NAMALWA (cell line): ENCODE results near the gene ITPK1.

Experiments
- DNase-seq: peaks from one replicate; pipeline ENCODE4 v3.0.0-alpha.2; 2015; ENCODE audit warnings: low spot score

Gene ITPK1

DNA sequence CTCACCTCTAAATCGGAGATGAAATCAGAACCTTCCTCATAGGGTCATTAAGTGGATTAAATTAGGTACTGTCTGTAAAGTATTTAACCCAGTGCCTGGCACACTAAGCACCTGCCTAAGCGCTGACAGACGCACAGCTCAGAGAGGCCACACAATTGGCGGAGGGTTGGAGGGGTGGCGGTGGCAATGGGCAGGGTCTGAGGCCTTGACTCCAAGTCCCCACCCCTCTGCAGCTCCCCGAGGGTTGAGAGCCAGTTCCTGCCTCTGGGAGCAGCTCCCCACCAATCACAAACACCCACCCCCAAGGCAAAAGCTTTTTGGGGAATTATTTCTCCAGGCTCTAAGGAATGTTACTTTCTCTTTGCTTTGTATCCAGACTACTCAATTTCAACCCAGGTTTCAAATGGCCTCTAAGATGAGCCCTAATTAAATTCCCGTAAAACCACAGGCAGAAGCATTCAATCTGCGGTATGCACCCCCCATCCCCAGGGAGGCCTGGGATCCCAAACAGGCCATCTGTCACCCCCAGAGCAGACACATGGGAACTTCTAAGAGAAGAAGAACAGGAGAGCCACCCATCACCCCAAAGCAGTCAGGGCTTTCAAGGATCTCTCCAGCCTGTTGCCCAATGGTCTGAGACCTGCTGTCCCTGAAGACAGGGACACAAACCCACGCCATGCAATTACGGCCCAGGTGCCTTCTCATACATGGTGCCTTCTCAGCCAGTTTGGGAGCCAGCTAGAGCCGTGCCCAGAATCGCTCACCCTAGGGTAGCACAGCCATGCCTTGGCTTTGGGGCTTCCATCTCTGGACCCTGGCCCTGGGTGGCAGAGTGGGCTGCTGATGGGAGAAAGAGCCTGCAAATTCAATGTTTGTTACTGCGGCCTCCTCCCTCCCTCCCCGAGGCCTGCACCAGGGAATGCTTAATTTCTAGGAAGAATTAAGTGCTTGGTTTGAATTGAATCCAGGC is 126.7 kb downstream of the ITPK1 start:
- no peak for DNase-seq

DNA sequence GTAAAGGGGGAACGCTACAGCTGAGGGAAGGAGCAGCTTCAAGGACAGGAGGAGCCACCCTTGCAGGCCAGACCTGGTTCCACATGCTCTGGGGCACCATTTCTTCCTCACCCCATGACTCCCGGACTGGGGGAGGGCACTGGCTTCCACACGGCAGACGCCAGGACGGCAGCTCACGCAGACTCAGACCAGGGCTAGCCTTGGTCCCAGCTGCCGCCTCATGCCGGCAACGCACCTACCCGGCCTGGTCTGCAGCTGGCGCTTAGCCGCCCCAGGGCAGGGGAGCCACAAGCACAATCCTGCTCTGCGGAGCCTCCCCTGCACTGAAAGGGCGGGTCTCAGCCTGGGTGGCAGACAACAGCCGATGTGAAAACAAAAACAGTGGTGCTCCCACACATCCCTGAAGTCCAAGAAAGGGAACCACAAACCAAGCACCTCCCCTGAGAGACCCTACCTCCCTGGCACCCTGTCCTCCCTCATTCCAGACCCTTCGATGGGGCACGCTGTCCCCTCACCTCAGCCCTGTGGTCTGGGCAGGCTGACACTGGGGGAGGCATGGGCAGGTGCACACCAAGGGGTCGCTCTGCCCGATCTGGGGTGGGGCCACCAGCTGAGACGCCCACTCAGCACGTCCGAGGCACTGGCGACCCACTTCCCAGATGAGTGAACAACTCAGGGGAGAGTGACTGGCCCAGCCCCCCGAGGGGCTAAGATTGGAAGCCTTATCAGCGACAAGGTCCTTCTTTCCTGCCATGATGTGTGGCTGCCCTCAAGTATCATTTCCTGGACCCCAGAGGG is 127.8 kb downstream of the ITPK1 start:
- no peak for DNase-seq

DNA sequence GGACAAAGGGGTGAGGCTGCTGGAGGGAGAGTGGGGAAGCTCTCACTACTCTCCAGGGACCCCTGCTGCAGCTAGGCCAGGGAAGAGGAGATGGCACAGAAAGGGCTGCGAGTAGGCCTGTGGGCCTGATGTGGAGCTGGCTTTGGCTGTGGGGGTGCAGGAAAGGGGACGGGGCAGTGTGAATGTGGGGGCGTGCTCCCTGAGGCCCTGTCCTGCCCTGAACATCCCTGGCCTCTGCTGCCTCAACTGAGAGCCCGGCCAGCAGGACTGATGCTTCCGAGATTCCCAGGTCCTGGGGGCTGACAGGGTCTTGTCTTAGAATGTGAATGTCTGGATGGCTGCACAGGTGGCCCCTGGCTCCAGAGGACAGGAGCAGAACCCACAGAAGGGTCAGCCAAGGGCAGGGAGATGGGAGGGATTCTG is 128.6 kb downstream of the ITPK1 start:
- DNase-seq, result no peak

DNA sequence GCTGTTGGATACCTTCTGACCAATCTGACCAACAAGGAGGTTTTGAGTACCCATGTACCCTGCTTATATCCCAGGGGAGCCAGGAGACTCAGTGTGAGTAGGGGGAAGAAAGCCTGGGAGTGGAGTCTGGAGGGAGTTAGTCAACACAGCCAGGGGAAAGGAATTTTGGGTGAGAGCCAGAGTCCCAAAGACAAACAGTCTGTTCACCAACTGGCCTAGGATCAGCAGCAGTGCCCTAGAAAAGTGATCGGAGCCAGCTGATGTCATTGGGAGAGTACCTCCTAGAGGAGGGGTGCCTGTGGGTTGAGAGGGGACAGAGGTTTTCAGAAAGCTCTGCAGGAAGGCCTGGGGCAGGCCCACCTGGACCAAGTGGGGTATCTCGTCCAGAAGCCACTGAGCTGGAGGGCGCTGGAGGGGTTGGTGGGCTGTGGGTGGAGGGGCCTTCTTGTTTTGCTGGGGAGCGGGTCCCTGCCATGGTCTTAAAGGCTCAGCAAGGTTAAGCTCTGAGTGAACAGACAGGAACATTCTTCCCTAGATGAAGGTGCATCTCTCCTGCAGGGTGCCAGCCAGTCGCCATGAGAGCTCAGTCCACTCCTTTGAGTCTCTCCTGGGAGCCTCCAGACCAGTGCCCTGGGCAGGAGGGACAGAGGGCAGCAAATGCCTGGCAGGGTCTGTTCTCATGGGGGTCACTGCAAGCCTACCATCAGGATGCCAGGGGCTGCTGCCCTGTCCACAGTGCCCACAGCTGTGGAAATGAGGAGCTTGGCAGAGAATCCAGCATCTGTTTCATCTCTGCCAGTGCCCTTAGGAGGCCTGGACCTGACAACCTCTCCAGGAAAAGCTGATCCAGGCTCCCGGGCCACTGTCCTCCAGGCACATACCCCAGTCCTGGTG is 129.2 kb downstream of the ITPK1 start:
- no peak for DNase-seq

DNA sequence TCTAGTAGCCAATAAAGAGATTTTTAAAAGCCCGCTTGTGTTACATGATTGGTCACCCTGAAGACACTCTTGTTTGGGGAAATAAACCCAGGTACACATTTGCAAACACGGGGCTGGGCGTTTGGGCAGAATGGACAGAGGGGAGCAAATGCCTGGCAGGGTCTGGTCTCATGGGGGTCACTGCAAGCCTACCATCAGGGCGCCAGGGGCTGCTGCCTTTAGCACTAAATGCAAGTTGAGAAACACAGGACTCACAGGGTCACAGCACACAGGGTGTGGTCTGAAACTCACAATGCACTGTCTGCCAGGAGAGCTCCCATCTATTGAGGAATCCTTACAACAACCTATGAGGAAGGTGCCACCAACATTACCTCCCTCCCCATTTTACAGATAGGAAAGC is 130.2 kb downstream of the ITPK1 start:
- DNase-seq, result no peak

DNA sequence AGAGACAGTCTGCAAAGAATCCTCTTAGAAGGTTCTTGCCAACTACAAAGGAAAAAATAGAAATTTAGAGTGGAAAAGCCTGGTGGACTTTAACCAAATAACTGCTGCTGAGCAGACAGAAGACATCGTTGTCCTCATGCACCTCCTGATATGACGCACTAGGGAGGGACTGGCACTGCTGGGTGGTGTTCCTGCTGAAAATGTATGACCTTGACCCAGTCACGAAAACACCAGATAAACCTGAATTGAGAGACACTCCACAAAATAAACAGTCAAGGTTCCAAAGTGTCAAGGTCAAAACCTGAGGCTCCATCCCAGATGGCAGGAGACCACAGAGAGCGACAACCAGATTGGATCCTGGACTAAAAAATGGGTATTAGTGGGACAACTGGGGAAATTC is 130.8 kb downstream of the ITPK1 start:
- no peak for DNase-seq

DNA sequence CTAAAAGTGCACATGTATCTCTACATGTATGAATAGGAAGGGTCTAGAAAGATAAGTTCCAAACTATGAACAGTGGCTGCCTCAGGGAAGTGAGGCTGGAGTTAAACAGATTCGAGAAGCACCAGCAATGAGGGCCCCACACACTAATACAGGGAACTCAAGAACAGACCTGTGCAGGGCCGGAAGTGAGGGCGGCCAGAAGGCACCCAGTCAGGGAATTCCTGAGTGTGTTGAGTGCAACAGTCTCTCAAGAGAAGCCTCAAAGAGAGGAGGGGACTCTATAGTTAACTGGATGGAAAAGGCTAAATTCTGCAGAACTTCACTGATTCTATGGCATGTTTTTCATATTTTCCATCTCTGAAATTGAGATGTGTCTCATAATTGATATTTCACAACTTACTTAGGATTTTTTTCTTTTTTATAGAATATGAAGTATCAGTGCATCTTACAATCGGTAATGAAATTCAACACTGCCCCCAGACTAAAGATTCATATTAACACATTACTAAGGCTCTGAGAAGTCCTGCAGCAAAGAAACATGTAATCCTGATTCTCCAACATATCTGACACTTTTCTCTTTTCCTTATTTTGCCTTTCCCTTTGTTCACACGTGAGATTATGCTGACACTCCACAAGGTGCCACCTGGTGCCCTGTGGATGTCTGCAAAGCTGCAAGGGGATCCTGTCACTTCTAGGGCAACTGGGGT is 131.5 kb downstream of the ITPK1 start:
- DNase-seq, result no peak

DNA sequence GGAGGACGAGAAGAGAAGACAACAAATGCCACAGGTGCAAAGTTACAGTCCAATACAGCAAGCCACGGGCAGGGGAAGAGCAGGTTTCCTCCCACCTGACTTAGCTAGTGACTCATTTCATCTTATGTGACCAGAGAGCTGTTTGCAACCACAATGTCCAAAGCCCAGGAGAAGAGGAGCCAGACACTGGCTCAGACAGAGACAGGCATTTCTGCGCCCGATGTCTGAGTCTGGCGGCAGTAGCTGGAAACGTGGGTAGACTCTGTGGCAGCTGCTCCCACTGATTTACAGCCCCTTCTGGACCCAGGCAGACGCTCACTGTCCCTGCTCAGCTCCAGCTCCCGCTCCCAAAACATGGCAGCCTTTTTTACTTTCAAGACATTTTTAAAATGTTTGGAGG is 132.8 kb downstream of the ITPK1 start:
- no peak for DNase-seq

DNA sequence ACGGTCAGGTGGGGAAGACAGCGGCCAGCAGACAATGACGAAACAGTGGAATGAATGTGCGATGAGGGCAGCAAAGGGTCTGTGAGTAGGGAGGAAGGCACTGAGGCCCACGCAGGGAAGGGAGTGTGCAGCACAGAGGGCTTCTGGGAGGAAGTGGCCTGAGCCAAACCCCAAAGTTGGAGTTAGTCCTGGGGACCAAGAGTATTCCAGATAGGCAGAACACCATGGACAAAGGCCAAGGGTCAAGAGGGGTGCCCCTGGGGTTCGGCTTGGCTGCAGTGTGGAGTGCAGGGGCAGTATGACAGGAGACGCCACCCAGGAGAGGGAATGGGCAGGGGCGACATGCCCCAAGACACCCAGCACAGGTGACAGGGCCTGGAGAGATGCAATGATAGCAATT is 134.0 kb downstream of the ITPK1 start:
- DNase-seq, result no peak

DNA sequence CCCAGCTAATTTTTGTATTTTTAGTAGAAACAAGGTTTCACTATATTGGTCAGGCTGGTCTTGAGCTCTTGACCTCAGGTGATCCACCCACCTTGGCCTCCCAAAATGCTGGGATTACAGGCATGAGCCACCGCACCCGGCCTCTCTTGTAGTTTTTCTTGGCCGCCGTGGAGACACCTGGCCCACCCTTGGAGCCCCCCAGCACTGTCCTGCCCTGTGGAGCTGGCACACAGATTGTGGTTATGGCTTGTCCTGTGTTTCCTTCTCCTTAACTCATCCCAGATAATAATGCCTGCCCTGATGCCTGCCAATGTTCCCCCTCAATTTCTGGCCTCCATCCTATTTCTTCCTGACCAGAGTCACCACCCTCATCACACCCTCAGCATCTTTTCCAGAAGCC is 134.9 kb downstream of the ITPK1 start:
- no peak for DNase-seq

DNA sequence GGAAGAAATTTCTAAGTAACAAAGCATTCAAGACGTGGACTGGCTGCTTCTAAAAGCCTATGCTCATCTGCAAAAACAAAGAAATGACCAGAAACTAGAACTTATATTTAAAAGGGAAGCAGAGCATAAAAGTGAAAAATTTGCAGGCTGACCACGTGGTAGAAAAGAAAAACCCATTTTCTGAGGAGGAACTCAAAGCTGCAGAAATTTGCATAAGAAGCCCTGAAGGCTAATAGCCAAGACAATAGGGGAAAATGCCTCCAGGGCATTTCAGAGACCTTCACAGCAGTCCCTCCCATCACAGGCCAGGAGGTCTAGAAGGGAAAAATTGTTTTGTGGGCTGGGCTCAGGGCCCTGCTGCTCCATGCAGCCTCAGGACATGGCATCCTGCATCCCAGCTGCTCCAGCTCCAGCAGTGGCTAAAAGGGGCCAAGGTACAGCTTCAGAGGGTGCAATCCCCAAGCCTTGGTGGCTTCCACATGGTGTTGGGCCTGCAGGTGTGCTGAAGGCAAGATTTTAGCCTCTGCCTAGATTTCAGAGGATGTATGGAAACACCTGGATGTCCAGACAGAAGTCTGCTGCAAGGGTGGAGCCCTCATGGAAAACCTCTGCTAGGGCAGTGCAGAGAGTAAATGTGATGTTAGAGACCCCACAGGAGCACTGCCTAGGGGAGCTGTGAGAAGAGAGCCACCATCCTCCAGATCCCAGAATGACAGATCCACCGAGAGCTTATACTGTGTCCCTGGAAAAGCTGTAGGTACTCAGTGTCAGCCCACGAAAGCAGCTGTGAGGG is 137.3 kb downstream of the ITPK1 start:
- DNase-seq, result no peak

DNA sequence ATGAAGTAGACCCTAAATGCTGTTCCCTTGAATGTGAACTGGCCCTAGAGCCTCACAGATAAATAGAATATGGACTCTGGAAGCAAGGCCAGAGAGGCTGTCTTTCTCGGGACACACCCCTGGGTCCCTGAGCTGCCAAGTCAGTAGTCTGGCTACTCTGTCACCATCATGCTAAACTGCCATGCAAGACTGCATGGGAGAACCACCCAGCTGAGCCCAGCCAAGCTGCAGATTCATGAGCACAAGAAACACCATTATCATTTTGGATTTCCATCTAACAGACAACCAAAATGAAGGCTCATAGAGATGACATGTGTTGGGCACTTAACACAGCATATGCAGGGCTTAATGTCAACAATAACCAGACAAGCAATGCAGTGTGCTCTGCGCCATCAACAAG is 139.5 kb downstream of the ITPK1 start:
- DNase-seq, result no peak

DNA sequence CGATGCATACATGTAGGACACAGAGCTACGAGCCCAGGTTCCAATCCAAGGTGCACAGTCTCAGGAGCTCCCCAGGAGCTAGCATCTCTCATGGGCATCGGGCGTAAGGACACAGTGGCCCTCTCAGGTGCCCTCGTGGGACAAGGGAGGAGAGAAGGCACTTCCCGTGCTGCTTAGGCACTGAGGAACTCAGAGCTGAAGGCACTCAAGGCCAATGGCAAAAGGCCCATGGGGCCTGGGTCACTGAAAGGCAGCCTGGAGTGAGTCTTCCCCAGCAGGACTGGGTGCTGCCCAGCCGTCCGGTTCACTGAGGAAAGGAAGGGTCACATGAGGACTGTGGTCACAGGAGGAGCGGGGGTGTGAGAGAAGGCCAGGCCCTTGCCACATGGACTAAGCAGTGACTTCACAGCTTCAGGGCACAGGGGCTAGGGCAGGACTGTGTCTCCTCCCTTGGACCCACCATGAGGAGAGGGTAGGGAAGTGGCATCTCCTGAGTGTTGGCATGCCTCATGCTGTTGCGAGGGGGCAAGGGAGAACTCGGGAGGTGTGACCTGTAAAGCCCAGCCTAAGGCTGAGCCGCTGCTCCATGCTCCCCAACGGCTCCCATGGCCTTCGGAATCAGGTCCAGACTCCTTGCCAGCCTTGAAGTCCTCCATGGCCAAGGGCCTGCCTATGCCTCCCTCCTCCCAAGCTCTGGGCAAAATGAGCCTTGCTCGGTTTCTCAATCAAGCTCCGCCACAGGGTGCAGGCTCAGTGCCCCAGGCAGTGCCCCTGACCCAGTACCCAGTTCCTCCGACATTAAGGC is 141.0 kb downstream of the ITPK1 start:
- no peak for DNase-seq

DNA sequence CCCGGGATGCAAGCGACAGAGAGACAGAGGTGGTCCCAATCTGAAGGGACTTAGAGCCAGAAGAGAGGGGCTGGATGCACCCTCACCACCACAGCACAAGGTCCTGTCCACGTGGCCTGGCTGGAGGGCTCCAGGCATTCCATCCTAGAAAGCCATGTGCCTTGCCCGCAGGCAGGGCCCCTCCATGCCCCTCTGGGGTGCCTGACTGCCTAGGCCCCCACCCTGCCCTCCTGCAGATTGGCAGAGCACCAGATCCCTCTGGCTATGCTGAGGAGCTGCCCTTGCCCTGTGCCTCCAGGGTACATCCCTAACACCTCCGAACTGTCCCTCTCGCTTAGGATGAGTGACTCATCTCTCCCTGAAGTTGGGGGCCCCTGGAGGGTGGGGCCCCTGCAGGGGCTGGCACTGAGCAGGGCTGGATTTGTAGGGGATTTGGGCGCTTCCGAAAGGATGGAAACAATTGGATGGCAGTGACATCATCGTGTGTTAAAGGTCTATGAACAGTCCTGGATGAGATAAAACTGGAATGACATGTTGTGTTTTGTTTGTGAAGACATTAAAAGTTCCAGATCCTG is 141.8 kb downstream of the ITPK1 start:
- no peak for DNase-seq

DNA sequence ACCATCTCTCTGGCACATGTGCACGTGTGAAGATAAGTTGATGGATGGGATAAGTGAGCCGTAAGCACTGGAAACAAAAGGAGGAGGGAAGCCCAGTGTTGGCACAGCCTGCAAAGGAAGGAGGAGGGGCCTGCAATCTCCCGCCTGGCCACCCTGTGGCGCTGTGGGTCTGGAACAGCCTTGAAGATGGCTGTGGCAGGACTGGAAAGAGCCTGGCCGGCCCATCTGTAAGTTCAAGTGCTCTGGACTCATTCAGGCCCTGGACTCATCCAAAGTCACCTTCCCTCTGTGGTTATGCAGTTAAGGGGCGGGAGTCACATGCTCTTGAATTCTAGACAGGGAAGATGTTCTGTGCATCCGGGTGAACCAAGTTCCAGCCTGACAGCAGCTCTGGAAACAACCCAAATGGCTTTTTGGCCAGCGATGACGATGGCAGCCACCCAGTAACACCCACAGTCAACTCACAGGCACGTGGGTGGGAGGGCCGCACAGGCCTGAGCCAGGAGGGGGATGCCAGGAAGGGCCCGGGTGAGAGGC is 142.4 kb downstream of the ITPK1 start:
- peak; percentile 37 for DNase-seq

DNA sequence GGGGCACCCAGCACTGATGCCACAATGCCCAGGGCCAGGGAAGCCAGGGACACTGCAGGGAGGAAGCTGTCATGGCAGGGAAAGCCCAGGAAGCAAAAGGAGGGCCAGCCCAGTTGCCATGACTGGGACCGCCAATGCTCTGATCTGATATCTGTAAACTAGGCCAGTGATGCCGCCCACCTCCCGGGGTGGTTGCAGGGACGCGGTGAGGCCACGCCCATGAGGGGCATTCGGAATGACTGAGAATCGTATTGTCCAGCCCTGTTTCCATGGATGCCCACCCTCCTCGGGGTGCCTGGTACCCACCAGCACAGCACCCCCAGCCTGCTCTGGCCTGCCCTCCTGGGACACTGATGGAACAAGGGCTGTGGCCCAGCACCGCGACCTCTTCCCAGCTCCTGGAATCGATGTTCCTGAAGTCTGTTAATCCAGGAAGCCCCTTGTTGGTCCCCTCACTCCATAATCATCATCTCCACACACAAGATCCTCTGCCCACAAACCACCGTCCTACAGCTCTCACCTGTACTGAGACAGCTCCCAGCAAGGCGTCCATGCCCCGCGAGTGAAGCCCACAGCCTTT is 144.0 kb downstream of the ITPK1 start:
- DNase-seq, result no peak

DNA sequence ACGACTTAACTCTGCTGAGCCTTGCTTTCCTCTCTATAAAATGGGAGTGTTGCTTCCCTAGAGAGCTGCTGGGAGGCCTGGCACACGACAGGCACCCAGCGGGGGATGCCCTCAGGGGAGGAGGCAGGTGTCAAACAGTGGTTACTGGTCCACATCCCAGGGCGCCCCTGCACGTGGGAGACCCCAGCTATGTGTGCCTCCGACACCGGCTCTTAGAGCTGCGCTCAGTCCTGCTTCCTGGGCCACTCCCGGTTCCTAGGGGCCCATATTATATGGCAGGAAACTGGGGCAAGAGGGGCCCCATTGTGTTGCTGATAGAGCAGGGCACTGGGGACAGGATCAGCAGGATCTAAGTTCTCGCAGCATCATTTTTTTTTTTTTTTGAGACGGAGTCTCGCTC is 145.5 kb downstream of the ITPK1 start:
- DNase-seq, result no peak

DNA sequence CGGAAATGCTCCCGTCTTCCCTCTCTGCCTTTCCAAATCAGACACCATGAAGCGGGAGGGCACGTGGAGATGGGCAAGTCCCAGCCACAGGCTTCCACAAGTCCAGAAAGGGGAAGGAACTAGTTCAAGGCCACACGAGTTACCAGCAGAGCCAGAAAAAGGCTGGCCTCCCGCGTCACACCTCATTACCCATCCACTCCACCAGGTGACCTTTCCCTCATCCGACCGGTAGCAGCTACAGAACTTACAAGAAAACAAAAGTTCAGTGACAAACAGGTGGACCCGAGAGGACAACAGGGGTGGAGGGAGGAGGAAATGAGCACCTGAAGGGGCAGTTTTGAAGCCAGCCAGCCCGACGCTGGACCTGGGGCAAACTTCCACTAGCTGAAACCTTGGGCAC is 145.9 kb downstream of the ITPK1 start:
- DNase-seq, result no peak

DNA sequence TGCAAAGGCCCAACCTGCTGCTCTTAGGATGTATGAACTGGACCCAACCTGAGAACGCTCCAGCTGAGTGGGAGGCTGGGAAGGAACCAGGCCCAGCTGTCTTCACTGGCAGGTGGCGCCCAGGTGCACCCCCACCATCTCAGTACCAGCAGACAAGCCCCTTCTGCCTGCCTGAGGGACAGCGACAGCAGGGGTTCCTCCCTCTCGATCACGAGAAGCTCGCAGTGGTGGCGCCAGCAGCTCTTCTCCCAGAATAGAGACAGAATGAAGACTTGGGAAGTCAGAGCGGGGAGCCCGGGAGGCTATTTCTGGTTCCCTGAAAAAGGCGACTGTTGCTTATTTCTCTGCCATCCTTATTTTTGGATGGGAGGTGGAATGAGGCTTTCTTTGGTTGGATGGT is 146.3 kb downstream of the ITPK1 start:
- no peak for DNase-seq
